ENCODE data around the gene DPF1.
A peak's percentile ranks its signal among the peaks of the same experiment; 100 is the strongest.
"Not testable (repeated sequence)": the region's sequence is repeated elsewhere in the genome, so short reads cannot be mapped to it uniquely, and the experiment has no call there.

Gene DPF1

GRCh38 chr19:38250821-38251563, 27.0 kb upstream of the DPF1 start:
- no peak for DNase-seq (ENCODE audit: low read depth in 2 of 3, low spot score in 2 of 3)

DNA sequence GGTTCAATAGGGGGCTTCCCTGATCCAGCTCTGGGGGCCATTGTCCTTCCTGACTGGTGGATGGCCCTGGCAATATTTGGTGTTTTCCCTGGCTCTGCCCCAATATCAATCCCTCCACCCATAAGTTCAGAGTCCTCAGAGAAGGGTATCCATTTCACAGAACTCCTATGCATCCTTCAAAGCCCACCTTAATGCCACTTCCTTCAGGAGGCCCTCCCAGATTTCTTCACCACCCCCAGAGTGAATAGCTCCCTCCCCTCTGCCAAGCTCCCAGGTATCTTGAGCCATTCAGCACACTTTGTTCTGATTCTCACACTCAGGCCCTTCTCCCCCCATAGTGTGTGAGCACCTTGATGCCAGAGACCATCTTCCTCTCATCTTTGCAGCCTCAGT, 26.4 kb upstream of the DPF1 start:
- no peak for DNase-seq (ENCODE audit: low read depth in 2 of 3, low spot score in 2 of 3)

DNA sequence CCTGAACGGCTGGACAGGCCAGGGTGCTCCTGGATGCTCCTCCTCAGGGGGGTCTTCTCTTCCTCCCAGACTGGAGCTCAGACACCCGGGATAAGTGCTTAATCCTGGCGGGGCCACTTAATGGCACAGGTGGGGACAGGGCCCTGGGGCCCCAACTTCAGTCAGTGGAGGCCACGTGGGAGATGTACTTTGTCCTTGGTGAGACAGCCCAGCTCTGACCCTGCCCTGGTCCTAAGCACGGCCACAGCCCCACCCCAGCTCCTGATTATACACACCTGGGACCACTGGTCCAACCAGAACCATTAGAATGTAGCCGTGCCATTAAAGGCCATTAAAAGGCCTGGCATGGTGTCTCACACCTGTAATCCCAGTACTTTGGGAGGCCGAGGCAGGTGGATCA, 24.4 kb upstream of the DPF1 start:
- no peak for DNase-seq (ENCODE audit: low read depth in 2 of 3, low spot score in 2 of 3)

DNA sequence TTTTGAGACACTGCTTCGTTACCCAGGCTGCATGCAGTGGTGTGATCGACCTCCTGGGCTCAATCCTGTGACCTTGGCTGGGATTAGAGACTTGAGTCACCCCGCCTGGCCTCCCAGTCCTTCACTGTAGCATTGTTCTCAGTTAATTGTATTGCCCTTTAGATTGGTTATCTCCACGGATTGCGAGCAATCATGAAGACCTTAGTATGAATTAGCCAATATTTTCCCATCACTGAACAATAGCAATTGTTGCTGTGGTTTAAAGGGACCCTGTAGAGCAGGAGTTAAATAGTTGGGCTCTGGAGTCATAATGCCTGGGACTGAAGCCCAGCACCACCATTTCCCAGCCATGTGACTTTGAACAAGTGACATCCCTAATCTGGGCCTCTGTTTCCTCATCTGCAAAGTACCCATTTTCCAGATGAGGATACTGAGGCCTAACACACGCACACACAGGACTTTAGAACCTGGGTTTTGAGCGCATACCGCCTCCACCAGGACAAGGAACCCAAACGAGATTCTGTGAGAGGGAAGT, 23.8 kb upstream of the DPF1 start:
- no peak for DNase-seq (ENCODE audit: low read depth in 2 of 3, low spot score in 2 of 3)

DNA sequence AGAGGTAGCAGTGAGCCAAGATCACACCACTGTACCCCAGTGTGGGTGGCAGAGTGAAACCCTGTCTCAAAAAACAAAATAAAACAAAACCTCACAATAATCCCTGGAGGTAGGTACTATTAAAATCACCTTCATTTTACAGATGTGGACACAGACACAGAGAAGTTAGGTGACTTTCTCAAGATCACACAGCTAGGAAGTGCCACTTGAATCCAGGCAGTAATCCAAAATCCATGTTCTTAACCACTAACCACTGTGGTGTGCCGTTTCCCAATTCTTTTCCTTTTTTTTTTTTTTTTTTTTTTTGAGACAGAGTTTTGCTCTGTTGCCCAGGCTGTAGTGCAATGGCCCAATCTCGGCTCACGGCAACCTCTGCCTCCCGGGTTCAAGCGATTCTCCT, 23.1 kb upstream of the DPF1 start:
- no peak for DNase-seq (ENCODE audit: low read depth in 2 of 3, low spot score in 2 of 3)

- DNase-seq (ENCODE audit: low read depth in 2 of 3, low spot score in 2 of 3): no peak
These were observed 21.9 kb upstream of the DPF1 start for GRCh38 chr19:38245826-38246498.

DNA sequence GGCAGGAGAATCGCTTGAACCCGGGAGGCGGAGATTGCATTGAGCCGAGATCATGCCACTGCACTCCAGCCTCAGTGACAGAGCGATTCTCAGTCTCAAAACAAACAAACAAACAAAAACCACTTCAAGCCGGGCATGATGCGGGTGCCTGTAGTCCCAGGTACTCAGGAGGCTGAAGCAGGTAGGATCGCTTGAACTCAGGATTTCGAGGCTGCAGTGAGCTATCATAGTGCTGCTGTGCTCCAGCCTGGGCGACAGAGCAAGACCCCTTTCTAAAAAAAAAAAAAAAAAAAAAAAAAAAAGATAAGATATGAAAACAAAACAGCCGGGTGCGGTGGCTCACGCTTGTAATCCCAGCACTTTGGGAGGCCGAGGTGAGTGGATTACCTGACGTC, 19.3 kb upstream of the DPF1 start:
- DNase-seq (ENCODE audit: low read depth in 2 of 3, low spot score in 2 of 3): no peak

- no peak for DNase-seq (ENCODE audit: low read depth in 2 of 3, low spot score in 2 of 3)
These were observed 15.8 kb upstream of the DPF1 start for GRCh38 chr19:38239816-38240215.

- no peak for DNase-seq (ENCODE audit: low read depth in 2 of 3, low spot score in 2 of 3)
These were observed 10.6 kb upstream of the DPF1 start for GRCh38 chr19:38234615-38235014.

DNA sequence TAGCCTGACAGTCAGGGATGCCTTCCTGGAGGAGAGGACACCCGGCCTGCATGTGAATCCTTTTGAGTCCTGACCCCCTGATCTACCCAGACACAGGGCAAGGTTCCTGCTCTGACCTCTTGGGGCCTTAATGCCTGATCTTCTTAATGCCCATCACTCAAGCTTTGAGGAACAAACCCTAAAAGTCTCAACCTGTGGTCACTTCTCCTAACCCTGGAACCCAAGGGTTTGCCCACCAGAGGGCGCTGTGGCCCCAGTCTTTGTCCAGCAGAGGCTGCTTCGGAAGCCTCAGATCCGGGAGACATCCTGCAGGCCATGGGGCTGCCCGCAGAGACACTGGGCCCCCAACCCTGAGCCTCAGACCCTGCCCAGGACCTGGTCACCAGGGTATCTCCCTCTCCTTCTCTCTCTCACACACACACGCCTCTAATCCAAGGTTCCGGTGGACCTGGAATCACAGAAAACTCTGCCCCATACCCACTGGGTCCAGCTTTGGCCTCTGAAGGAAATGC, 9.8 kb upstream of the DPF1 start:
- DNase-seq (ENCODE audit: low read depth in 2 of 3, low spot score in 2 of 3): peak; percentile 45 to 93 (median 62)

GRCh38 chr19:38231918-38232317, 7.9 kb upstream of the DPF1 start:
- DNase-seq (ENCODE audit: low read depth in 2 of 3, low spot score in 2 of 3): no peak

- not testable (repeated sequence) for DNase-seq (ENCODE audit: low read depth in 2 of 3, low spot score in 2 of 3)
These were observed 6.6 kb upstream of the DPF1 start for GRCh38 chr19:38230506-38231133.

DNA sequence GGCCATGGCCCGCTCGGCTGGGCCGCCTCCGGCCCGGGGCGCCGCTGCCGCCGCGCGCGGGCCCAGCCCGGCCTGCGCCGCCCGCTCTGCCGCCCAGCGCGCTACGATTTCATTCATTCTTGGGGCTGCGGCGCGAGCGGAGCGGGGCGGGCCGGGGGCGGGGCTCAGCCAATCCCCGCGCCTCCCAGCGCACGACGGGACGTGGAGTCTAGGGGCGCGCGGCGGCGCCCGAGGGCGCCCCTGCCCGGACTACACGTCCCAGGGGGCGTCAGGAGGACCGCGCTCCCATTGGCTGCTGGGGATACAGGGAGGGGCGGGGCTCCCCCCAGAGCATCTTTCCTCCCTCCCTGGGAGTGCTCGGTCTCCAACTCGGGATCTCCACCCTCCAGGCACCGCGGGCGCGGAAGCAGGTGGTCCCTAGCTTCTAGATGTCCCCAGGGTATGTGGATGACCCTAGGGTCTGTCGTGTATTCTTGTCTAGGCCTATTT, 5.6 kb upstream of the DPF1 start:
- peak in 2 of 3 experiments; percentile 37 to 52 for DNase-seq (ENCODE audit: low read depth in 2 of 3, low spot score in 2 of 3)

DNA sequence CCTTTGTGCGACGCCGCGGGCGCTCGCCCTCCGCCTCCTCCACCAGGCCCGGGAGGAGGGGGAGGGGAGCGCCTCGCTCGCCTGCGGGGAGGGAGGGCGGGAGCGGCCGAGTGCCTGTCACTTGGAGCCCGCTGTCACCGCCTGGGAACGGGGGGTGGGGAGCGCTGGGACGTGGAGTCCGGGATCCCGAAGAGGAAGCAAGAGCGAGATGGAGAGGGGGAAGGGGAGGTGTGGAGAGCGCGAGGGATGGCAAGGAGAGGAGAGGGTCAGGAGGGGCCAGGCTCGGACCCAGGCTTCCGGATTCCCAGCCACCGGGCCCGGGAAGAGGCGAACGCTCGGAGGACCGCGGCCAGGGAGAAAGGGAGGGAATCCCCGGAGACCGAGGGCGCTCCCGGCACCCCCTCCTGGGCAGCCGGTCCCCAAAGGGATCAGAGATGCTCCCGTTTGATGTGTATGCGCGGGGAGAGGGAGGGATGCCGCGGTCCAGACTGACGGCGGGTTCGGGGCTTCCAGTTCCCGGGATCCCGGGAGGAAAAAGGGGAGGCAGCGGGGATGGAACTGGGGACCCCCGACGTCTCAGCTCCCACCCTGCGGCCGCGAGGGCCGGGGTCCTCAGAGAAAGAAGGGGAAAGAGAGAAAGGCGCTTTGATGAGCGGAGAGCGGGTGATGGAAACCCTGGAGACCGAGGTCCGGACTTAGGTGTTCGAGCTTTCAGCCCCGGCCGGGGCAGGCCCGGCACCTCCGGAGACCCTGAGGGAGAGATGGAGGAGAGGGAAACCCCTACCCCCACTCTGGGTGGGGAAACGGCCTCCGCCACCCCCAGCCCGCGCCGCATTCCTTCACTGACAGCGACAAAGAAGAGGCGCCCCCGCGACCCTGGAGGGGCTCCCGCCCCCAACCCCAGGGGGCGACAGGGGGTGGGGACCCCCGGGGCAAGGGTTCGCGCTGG, 4.7 kb upstream of the DPF1 start:
- no peak for DNase-seq (ENCODE audit: low read depth in 2 of 3, low spot score in 2 of 3)

DNA sequence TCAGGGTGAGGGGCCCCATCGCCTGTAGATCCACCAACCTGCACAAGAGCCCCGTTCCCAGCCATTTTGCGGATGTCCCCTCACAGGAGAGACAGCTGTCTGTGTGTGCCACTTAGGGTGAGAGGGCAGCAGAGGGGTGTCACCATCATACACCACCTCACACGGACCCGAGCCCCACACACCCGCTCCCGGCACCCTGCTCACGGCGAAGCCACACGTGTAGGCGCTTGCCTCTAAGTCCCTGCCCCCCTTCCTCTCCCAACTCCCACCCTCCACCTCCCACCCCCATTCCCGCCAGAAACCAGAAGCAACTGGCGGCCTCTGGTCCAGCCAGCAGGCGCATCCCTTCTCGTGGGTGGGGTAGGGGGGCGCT, 4.0 kb upstream of the DPF1 start:
- DNase-seq (ENCODE audit: low read depth in 2 of 3, low spot score in 2 of 3): no peak

DNA sequence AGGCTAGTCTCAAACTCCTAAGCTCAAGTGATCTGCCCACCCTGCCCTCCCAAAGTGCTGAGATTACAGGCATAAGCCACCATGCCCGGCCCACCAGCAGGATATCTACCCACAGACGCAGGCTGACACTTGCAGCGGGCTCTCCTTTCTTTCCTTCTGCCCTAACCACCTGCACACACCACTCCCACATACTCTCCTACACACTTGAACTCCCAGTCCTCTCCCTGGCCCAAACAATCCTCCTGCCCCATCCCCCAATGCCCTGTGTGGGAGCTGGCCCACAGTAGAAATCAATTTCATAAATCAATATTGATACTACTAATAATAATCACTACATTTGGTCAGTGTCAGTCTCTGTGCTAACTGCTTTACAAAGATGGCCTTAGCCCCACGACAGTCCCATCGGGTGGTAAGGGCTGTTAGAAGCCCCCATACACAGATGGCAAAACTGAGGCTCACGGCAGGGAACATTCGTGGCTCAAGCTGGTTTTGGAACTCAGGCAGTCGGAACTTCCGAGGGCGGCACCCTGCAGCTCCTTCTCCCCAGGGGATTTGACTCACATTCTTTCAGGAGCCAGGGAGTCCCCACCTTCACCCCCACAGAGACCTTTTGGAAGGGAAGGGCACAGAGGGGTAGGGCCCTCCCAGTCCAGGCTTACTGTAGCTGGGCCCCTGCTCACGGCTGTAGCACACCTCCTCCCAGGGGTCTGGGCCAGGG, 3.4 kb upstream of the DPF1 start:
- no peak for DNase-seq (ENCODE audit: low read depth in 2 of 3, low spot score in 2 of 3)

DNA sequence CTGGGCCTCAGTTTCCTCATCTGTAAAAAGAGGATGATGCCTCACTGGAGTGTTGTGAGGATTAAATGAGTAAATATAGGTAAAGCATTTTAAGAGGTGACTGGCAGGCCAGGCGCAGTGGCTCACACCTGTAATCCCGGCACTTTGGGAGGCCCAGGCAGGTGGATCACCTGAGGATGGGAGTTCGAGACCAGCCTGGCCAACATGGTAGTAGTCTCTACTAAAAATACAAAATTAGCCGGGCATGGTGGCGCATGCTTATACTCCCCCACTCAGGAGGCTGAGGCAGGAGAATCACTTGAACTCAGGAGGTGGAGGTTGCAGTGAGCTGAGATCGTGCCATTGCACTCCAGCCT, 819 bp upstream of the DPF1 start:
- DNase-seq (ENCODE audit: low read depth in 2 of 3, low spot score in 2 of 3): not testable (repeated sequence)

DNA sequence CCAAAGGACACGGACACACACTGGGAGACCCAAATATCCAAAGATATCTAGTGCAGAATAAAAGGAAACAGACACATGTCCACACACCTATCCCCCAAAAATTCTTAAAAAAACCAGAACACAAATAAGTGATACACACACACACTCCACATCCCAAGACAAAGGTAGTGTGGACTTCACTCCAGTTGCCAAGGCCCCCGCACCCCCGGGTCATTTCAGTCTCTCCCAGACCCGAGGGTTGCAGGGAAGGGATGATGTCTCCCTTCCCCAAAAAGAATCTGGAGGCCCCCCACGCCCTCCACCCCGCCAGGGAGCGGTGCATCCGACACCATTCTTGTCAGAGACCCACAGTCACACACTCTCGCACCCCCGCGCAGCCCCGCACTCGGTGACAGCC, 407 bp downstream of the DPF1 start:
- DNase-seq (ENCODE audit: low read depth in 2 of 3, low spot score in 2 of 3): no peak

- DNase-seq (ENCODE audit: low read depth in 2 of 3, low spot score in 2 of 3): no peak
These were observed 901 bp downstream of the DPF1 start for GRCh38 chr19:38223119-38223523.
